ENCODE data around the gene GDPD4.

Gene GDPD4

GRCh38 chr11:77188633-77189491, 112.6 kb downstream of the GDPD4 start:
- no peak for DNase-seq

DNA sequence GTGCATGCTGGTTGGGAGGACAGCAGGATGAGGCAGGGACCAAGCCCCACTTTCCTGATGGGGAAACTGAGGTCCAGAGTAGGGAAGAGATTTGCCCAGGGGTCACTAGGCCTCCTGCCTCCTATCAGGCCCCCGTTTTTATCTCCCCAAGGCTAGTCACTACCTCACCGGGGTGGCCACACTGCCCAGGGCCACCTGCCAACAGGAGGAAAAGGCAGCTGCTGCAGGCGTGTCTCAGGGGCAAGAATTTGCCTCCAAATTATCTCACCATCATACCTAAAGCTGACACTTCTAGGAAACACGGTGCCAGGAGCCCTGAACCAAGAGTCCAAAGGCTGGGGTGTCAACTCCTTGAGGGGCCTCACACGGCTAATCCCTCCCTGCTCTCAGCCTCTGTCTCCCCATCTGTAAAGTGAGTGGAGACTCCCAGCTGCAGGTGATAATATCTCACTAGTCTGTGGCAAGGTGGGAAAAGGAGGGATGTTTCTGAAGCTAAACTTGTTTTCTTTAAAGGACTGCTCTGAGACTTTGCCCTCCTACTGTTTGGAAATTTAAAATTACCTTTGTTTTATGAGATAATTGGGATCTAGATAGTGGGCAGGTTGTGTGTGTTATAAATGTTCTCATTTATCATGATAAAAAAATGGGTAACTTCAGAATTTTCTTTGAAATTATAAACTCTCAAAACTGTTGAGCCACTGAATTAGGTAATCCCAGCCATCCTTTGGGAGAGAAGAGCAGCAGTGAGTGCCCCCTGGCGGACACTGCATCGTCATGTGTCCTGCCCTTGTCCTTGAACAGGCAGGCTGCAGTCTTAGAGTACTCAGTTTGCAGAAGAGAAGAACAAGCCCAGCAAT, 113.5 kb downstream of the GDPD4 start:
- DNase-seq, result peak; percentile 6

GRCh38 chr11:77187111-77187750, 114.3 kb downstream of the GDPD4 start:
- DNase-seq, result no peak

GRCh38 chr11:77186302-77186701, 115.2 kb downstream of the GDPD4 start:
- no peak for DNase-seq

DNA sequence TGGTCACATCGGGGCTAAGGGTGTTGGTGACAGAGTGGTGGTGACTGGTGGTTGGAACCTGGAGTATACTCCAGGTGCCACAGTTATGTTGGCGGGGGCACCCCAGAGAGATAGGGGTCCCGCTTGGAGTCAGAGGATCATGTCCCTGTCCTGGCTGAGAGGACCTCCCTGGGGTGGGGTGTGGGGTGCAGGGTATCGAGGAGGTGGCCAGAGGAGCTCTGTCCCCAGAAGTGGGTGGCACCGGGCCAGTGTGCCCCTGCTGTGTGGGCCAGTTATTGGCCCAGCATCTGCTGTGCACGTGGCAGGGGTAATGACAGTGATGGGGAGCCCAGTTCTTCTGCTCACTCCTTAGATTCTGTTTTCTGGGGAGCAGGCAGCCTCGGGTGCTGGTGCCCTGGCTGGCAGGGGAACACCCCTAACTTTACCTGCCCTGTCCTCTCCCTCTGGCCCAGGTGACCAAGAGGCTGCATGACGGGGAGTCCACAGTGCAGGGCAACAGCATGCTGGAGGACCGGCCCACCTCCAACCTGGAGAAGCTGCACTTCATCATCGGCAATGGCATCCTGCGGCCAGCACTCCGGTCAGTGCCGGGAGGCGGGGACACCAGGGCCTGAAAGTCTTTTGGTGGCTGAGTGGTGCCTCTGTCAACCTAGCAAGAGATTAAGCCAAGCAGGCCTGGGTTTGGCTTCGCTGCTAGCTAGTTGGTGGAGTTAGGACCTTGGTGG, 117.2 kb downstream of the GDPD4 start:
- no peak for DNase-seq

DNA sequence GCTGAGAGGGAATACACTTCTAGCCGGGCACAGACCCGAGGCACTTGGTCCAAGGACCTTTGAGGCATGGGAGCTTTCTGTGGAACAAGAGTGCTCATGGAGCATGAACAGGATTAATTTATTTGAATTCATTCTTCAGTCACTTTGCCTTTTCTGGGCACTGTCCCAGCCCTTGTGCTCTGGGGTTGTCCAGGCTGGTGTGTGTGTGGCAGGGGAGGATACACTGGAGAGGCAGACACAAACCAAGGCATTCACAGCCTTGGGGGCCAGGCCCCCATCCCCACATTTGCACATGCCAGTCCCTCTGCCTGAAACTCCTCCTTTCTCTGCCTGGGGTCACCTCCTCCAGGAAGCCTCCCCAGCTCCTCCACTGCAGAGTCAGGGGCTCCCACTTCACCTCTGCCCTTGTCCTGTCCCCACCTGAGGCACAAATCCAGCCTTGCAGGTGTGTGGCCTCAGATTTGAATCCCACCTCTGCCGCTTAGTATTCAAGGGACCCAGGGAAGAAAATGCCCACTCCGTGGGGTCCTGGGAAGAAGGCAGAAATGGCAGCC, 118.0 kb downstream of the GDPD4 start:
- DNase-seq, result no peak

- no peak for DNase-seq
Observed at GRCh38 chr11:77182542-77183430, 118.7 kb downstream of the GDPD4 start.

- no peak for DNase-seq
Observed at GRCh38 chr11:77181799-77182541, 119.5 kb downstream of the GDPD4 start.

- no peak for DNase-seq
Observed at GRCh38 chr11:77181226-77181625, 120.3 kb downstream of the GDPD4 start.

GRCh38 chr11:77180346-77180745, 121.1 kb downstream of the GDPD4 start:
- DNase-seq, result no peak

DNA sequence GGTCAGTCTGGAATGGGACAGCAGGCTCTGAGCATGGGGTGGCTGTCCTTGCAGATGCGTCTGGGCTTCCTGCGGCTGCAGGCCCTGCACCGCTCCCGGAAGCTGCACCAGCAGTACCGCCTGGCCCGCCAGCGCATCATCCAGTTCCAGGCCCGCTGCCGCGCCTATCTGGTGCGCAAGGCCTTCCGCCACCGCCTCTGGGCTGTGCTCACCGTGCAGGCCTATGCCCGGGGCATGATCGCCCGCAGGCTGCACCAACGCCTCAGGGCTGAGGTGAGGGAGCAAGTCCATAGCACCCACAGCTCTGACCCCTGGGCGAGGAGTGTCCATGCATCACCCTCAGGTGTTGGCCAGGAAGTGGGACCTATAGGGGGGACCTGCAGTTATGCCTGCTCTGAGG, 121.8 kb downstream of the GDPD4 start:
- DNase-seq, result no peak

DNA sequence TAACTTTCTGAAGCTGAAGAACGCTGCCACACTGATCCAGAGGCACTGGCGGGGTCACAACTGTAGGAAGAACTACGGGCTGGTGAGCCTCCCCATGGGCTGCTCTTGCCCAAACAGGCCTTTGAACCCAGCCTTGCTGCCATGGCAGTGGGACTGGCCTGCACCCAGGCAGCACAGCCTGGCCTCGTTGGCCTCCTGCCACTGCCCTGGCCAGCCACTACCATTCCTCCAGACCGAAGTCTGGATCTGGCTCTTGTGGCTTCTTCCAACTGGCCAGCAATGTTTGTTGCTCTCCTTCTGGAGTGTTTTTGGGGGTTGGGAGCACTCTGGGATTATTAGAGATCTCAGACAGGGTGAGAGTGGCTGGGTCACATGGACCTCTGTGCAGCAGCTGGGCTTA, 122.4 kb downstream of the GDPD4 start:
- DNase-seq, result no peak

- DNase-seq, result no peak
Observed at GRCh38 chr11:77178150-77178549, 123.3 kb downstream of the GDPD4 start.

DNA sequence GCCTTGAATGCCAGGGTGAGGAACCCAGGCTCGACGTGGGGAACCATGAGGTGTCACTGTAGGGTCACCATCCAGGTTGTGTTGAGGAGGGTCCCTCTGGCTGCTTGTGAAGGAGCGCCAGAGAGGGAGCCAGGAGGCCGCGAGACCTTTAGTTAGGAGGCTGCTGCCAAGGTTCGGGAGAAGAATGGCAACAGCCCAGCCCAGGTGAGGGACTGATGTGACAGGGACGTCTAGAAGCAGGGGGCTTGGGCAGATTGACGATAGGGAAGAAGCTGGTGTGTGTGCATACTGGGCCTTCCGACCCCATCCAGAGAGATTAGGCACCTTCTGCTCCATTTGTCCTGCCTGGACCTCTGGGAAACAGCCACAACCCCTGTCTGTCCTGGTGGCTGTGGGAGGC, 124.5 kb downstream of the GDPD4 start:
- DNase-seq, result no peak

GRCh38 chr11:77175869-77176539, 125.5 kb downstream of the GDPD4 start:
- DNase-seq, result no peak

DNA sequence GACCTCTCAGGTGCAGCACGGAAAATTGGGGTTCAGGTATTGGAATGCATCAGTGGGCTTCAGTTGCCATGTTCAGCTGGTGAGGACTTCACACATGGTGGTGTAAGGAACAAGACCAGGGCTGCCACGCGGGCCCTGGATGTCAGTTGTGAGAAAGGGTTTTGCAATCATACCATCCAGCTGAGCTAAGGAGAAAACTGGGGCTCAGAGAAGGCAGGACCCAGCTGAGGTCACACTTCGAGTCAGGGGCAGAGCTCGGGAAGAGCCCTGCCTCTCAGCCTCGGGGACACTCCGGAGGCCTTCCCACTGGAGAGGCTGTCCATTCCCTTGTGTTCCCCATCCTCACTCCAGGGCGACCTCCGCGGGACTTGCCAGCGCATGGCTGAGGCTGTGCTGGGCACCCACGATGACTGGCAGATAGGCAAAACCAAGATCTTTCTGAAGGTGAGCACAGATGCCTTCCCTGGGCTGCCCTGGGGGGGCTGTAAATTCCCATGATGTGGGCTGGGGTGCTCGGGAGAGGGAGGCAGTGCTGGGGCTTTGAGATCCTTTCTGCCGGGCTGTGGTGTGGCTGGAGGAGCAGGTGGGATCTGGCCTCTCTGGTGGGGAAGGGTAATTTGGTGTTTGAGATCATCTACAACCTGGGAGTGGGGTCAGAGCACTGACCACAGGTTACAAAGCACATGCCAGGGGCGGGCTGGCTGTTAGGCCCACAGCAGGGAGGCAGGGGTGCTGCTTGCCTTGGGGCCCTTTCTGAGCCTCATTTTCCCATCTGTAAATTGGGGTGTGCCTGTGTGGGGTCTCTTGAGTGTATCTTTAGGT, 126.3 kb downstream of the GDPD4 start:
- no peak for DNase-seq

DNA sequence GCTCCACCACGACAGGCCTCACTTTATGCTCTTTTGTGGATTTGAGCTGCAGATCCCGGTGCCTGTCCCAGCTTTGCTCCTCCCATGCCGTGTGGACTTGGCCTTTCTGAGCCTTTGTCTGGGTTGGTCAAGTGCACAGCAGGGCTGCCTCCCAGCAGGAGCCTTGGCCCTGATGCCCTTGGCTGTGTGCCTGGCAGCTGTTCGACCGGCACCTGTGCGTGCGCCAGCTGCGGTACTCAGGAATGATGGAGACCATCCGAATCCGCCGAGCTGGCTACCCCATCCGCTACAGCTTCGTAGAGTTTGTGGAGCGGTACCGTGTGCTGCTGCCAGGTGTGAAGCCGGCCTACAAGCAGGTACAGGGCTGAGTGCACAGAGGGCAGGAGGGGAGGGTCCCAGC, 126.9 kb downstream of the GDPD4 start:
- DNase-seq, result no peak

DNA sequence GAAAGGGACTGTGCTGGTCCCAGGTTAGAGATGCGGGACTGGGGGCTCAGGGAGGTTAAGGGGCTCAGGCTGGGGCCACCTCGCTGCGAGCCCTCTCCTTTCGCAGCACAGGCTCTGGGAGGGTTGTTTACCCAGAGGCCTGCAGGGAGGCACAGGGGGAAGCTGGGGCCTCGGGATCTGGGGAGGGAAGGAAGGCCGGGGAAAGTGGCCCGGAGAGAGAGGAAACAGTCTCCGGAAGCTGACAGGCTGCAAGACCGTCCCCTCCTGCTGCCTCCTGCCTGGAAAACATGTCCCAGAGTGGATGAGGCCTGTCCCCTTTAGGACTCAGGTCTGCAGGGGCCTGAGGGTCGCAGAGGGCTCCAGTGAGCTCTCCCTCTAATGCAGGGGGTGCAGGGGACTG, 128.0 kb downstream of the GDPD4 start:
- DNase-seq, result no peak

DNA sequence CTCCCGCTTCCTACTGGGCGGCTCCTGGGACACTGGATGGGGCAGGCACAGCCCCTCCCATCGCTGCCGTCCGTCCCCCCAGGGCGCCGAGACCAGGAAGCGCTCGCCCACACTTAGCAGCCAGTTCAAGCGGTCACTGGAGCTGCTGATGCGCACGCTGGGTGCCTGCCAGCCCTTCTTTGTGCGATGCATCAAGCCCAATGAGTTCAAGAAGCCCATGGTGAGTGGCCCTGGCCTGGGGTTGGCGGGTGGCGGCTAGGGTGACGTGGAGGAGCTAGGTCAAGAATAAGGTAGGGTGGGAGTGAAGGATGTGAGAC, 128.9 kb downstream of the GDPD4 start:
- DNase-seq, result no peak
